SK-N-SH (cell line): ENCODE results near the gene PTPN22. TPM values are rescaled to one million over a fixed set of nuclear protein-coding genes. Genes with fewer than 3 reads are reported as not detected.

Experiments
- CTCF ChIA-PET: fragments of 300-600, 350-600 bp; formaldehyde crosslinking; extraction: SDS; loops from one replicate; lab custom pipeline; 2021; lab: Yijun Ruan, JAX
- POLR2A ChIA-PET: fragments of 350-600 bp; sonication (Branson Sonifier 250); formaldehyde crosslinking; extraction: SDS; loops from one replicate; lab custom pipeline; 2020; ENCODE audit warnings: antibody characterized with exemption, inconsistent platforms; lab: Yijun Ruan, JAX
- DNase-seq: peaks from one replicate; pipeline ENCODE4 v3.0.0; 2012
- H2AFZ ChIP-seq: fragments of 200-600 bp; sonication (generic); 2 replicates; pipeline ENCODE4 v1.8.1; 2016; ENCODE audit warnings: antibody characterized with exemption, mild to moderate bottlenecking, low read depth
- H3F3A ChIP-seq: fragments of 200-600 bp; sonication (generic); replicated peaks from 2 replicates; pipeline ENCODE3; 2016; ENCODE audit warnings: antibody characterized with exemption, mild to moderate bottlenecking; ENCODE audit not compliant: insufficient read depth
- H3K27ac ChIP-seq, 2 experiments: fragments of 200-500 bp in 1 of 2; fragments of 200-600 bp in 1 of 2; sonication (Bioruptor generic) in 1 of 2; sonication (generic), shearing (Covaris generic) in 1 of 2; 2 replicates each; pipeline versions ENCODE4 v1.5.1 to v1.6.1; 2014 to 2016; ENCODE audit warnings: low read depth in 2 of 2, inconsistent platforms in 1 of 2, low read length in 1 of 2, mild to moderate bottlenecking in 1 of 2, mixed read lengths in 1 of 2
- H3K27me3 ChIP-seq: fragments of 200-600 bp; sonication (generic), shearing (Covaris generic); 2 replicates; pipeline ENCODE4 v1.6.1; 2016; ENCODE audit warnings: mixed run types; ENCODE audit not compliant: insufficient read depth
- H3K36me3 ChIP-seq, 2 experiments: fragments of 200-500 bp in 1 of 2; fragments of 200-600 bp in 1 of 2; sonication (Bioruptor generic) in 1 of 2; sonication (generic) in 1 of 2; replicated peaks in 1 of 2; 2 replicates each; pipeline versions ENCODE3 to v1.5.1; 2014 to 2016; ENCODE audit warnings: low read length in 1 of 2, mild to moderate bottlenecking in 1 of 2; ENCODE audit not compliant: insufficient read depth in 2 of 2, control insufficient read depth in 1 of 2
- H3K4me1 ChIP-seq, 2 experiments: fragments of 200-500 bp in 1 of 2; fragments of 200-600 bp in 1 of 2; sonication (Bioruptor generic) in 1 of 2; sonication (generic), shearing (Covaris generic) in 1 of 2; 2 replicates each; pipeline versions ENCODE4 v1.5.1 to v1.6.1; 2014 to 2016; ENCODE audit warnings: low read depth in 1 of 2, low read length in 1 of 2, mixed run types in 1 of 2; ENCODE audit not compliant: insufficient read depth in 2 of 2, control insufficient read depth in 1 of 2
- H3K4me2 ChIP-seq: fragments of 200-600 bp; sonication (generic), shearing (Covaris generic); 2 replicates; pipeline ENCODE4 v1.6.1; 2017; ENCODE audit warnings: mixed run types
- H3K4me3 ChIP-seq, 2 experiments: fragments of 200-500 bp in 1 of 2; fragments of 200-600 bp in 1 of 2; sonication (Bioruptor generic) in 1 of 2; sonication (generic), shearing (Covaris generic) in 1 of 2; 2 replicates each; pipeline versions ENCODE4 v1.5.1 to v1.8.1; 2014 to 2016; ENCODE audit warnings: low read depth in 2 of 2, inconsistent platforms in 1 of 2, low read length in 1 of 2, mild to moderate bottlenecking in 1 of 2, mixed read lengths in 1 of 2, moderate library complexity in 1 of 2
- H3K79me2 ChIP-seq: fragments of 200-600 bp; sonication (generic); 2 replicates; pipeline ENCODE4 v1.8.1; 2017; ENCODE audit warnings: mild to moderate bottlenecking; ENCODE audit not compliant: insufficient read depth
- H3K9ac ChIP-seq: fragments of 200-600 bp; sonication (generic); 2 replicates; pipeline ENCODE4 v1.6.1; 2017; ENCODE audit warnings: mixed run types
- H3K9me2 ChIP-seq: fragments of 200-600 bp; sonication (generic); 2 replicates; pipeline ENCODE4 v1.6.1; 2017; ENCODE audit warnings: mixed run types
- H3K9me3 ChIP-seq: fragments of 200-600 bp; sonication (generic); 2 replicates; pipeline ENCODE4 v1.6.1; 2017; ENCODE audit warnings: mixed run types, mild to moderate bottlenecking, moderate library complexity
- H4K20me1 ChIP-seq: fragments of 200-600 bp; sonication (generic); 2 replicates; pipeline ENCODE4 v1.6.1; 2017; ENCODE audit warnings: mild to moderate bottlenecking, mixed run types; ENCODE audit not compliant: insufficient read depth
- CHD2 ChIP-seq: fragments of 150-350 bp; IDR thresholded peaks from 2 replicates; pipeline ENCODE4 v1.6.1; 2018; ENCODE audit warnings: low read length; ENCODE audit not compliant: partially characterized antibody
- CTCF ChIP-seq: fragments of 200-600 bp; sonication (generic); IDR thresholded peaks from 2 replicates; pipeline ENCODE4 v1.6.1; 2017; ENCODE audit warnings: antibody characterized with exemption, mild to moderate bottlenecking, moderate library complexity
- FOSL2 ChIP-seq: IDR thresholded peaks from 2 replicates; pipeline ENCODE4 v1.4.0; 2012; ENCODE audit warnings: low read depth, mild to moderate bottlenecking, moderate library complexity, borderline replicate concordance
- GABPA ChIP-seq: IDR thresholded peaks from 2 replicates; pipeline ENCODE4 v1.4.0; 2012; ENCODE audit warnings: low read depth, mild to moderate bottlenecking
- GATA2 ChIP-seq: sonication (generic); formaldehyde crosslinking; IDR thresholded peaks from 2 replicates; pipeline ENCODE4 v1.5.0; 2020; ENCODE audit warnings: mild to moderate bottlenecking, missing genetic modification reagents
- NFIC ChIP-seq: IDR thresholded peaks from 2 replicates; pipeline ENCODE4 v1.4.0; 2012; ENCODE audit warnings: borderline replicate concordance
- POLR2AphosphoS5 ChIP-seq: IDR thresholded peaks from 2 replicates; pipeline ENCODE4 v1.6.1; 2012; ENCODE audit warnings: low read depth, low read length
- RCOR1 ChIP-seq: fragments of 150-350 bp; IDR thresholded peaks from 2 replicates; pipeline ENCODE4 v1.6.1; 2017; ENCODE audit warnings: antibody characterized with exemption, low read length
- SIN3A ChIP-seq: IDR thresholded peaks from 2 replicates; pipeline ENCODE4 v1.6.1; 2012; ENCODE audit warnings: low read depth, mild to moderate bottlenecking, low read length, moderate library complexity, borderline replicate concordance
- SMC3 ChIP-seq: IDR thresholded peaks from 2 replicates; pipeline ENCODE4 v1.6.1; 2012; ENCODE audit warnings: low read depth, low read length, improper control_type of control experiment
- TCF12 ChIP-seq: IDR thresholded peaks from 2 replicates; pipeline ENCODE4 v1.4.0; 2012
- ZBTB33 ChIP-seq: IDR thresholded peaks from 2 replicates; pipeline ENCODE4 v1.4.0; 2012; ENCODE audit warnings: low read depth, borderline replicate concordance
- WGBS: methylation state at CpG from one replicate; pipeline ENCODE4 v1.1.6; 2017; ENCODE audit warnings: low lambda C conversion rate; 5-methylcytosine and 5-hydroxymethylcytosine counted together
- polyA plus RNA-seq, 3 experiments: library from polyadenylated mRNA; depleted of rRNA; stranded (reverse); fragments of >200 nt; gene quantifications; 2 replicates each; pipeline ENCODE4 v1.2.3, GENCODE V29; 2012
- TF ChIP-seq, protein P1 (sequence below): IDR thresholded peaks from 2 replicates; pipeline ENCODE4 v1.4.0; 2012; ENCODE audit warnings: low read depth
- TF ChIP-seq, protein P2 (sequence below): fragments of 150-350 bp; IDR thresholded peaks from 2 replicates; pipeline ENCODE4 v1.6.1; 2017; ENCODE audit warnings: antibody characterized with exemption, low read length, low read depth, borderline replicate concordance

PTPN22 gene
- polyA plus RNA-seq, 1 of the 3 experiments (the other 2 are of a cell fraction): 0.12 TPM

DNA sequence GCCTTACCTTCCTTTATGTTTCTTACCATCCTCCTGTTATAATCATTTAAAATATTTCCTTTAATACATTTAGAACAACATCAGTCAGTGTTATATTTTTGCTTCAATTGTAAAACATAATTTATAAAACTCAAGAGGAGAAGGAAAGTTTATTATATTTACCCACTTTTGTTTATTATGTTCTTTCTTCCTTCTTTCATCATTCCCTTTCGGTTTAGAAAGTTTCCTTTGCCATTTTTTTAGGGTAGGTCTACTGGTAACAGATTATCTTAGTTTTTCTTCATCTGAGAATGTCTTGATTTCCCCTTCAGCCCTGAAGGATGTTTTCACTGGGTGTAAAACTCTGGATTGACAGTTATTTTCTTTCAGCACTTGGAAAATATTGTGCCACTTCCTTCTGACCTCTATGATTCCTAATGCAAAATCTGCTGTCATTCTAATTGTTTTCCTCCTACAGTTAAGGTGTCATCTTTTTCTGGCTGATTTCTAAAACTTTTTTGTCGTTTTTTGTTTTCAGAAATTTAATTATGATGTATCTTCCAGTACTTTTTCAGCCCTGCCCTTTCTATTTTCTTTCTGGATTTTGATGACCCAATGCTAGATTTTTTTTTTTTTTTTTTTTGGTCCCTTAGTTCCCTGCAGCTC lies 25.0 kb downstream of the PTPN22 start:
- Histone ChIP-seq H3K9me3 (peaks cover 11% of the 10 kb centered on the region), H3K79me2 (no peaks in the 10 kb centered on the region), H3K27me3 (no peaks in the 10 kb centered on the region), H3K27ac (no peak overlapping the region), H3K9me2 (no peaks in the 10 kb centered on the region), H2AFZ (no peak overlapping the region), H3F3A (peaks cover 4% of the 10 kb centered on the region), H3K4me3 (no peak overlapping the region)
- DNase-seq: no peak
- CTCF ChIA-PET: no interaction called here
- 36% methylated on average over 2 of the region's 2 CpGs for WGBS
- POLR2A ChIA-PET: no interaction called here
- TF ChIP-seq FOSL2: no peak
- TF ChIP-seq GATA2: no peak
- TF ChIP-seq, all 33 proteins: peak for 0
- Histone ChIP-seq H3K36me3 (no peaks in the 10 kb centered on the region), H3K4me1 (peaks cover 0 to 4% of the 10 kb centered on the region in 2 experiments; a peak in 1 of 4 replicates), H3K4me2 (no peak overlapping the region), H4K20me1 (no peaks in the 10 kb centered on the region), H3K9ac (no peak overlapping the region)

GRCh38 chr1:113836534-113836933 lies 35.0 kb downstream of the PTPN22 start:
- DNase-seq: no peak
- H3K9ac ChIP-seq: no peak overlapping the region
- no peaks in the 10 kb centered on the region for H3K36me3 ChIP-seq
- no peak overlapping the region; the same call in 1 of the 2 replicates for H2AFZ ChIP-seq
- 0 out of 4 replicates have a peak, but pooled peaks cover 0 to under 1% of the 10 kb centered on the region in 2 experiments for H3K4me1 ChIP-seq
- H3K79me2 ChIP-seq: no peaks in the 10 kb centered on the region
- WGBS: 71% methylated on average over 1 of the region's 1 CpG
- H3K9me3 ChIP-seq: no peaks in the 10 kb centered on the region
- H3K27me3 ChIP-seq: no peaks in the 10 kb centered on the region
- ChIA-PET CTCF (interaction anchor here (0.6 to 2.4 kb wide), 18 partner anchors 14 to 446 kb away, joined by 3 to 14 read pairs (median 5); partner anchors contain the start of genes AP4B1 and OLFML3), POLR2A (no interaction called here)
- no peak overlapping the region for H3K4me3 ChIP-seq
- H3F3A ChIP-seq: no peaks in the 10 kb centered on the region
- no peak overlapping the region for H3K4me2 ChIP-seq
- no peaks in the 10 kb centered on the region for H4K20me1 ChIP-seq
- H3K9me2 ChIP-seq: no peaks in the 10 kb centered on the region
- no peak for TF ChIP-seq ZBTB33
- no peak for TF ChIP-seq CHD2
- TF ChIP-seq, protein P1, sequence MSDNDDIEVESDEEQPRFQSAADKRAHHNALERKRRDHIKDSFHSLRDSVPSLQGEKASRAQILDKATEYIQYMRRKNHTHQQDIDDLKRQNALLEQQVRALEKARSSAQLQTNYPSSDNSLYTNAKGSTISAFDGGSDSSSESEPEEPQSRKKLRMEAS: no peak
- no peak for TF ChIP-seq TCF12
- no peak overlapping the region for H3K27ac ChIP-seq

DNA sequence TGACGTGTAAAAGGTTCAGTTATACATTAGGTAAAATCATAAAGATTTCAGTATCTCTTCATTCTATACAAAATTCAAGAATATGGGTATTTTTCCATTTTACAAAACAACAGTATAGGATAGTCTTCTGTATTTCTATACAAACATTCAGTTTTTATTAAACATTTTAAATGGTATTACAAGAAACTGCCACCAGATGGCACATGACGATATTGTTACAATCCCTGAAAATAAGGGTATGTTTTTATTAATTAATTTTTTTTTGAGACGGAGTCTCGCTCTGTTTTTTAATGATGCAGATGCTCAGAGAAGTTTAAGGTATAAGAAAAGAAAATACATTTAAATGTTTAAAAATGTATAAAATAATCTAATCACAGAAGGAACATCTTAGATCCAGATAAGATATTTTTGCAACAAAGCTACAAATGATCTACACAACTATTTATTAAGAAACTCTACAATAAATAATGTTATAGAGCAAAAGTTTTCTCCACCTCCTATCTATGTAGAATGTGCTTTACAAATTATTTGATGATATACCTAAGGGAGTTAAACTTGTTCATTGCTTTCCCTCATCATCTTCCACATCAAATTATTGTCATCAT lies 35.7 kb downstream of the PTPN22 start:
- H3K27me3 ChIP-seq: no peaks in the 10 kb centered on the region
- H4K20me1 ChIP-seq: no peaks in the 10 kb centered on the region
- peaks cover 0 to 6% of the 10 kb centered on the region in 2 experiments; a peak in 1 of 4 replicates for H3K4me1 ChIP-seq
- H3K79me2 ChIP-seq: no peaks in the 10 kb centered on the region
- peak overlapping the region; percentile 62; the same call in 1 of the 2 replicates for H2AFZ ChIP-seq
- H3K9ac ChIP-seq: no peak overlapping the region
- WGBS: 5% methylated on average over 4 of the region's 4 CpGs
- no peak overlapping the region for H3K27ac ChIP-seq
- POLR2A ChIA-PET: no interaction called here
- peaks cover 3% of the 10 kb centered on the region for H3F3A ChIP-seq
- CTCF ChIA-PET: interaction anchor here (0.6 to 2.4 kb wide), 30 partner anchors 12 to 447 kb away, joined by 3 to 14 read pairs (median 4); partner anchors contain the start of genes AP4B1, HIPK1, OLFML3 and RSBN1
- H3K9me3 ChIP-seq: no peaks in the 10 kb centered on the region
- H3K4me2 ChIP-seq: no peak overlapping the region
- H3K36me3 ChIP-seq: no peaks in the 10 kb centered on the region
- no peak overlapping the region; a peak in 1 of 4 replicates for H3K4me3 ChIP-seq
- H3K9me2 ChIP-seq: no peaks in the 10 kb centered on the region
- DNase-seq: peak; percentile 51
- TF ChIP-seq TCF12: no peak
- no peak for TF ChIP-seq NFIC
- no peak for TF ChIP-seq FOSL2
- TF ChIP-seq POLR2AphosphoS5: no peak
- no peak for TF ChIP-seq GABPA
- TF ChIP-seq CTCF: peak; percentile 71
- TF ChIP-seq, protein P2, sequence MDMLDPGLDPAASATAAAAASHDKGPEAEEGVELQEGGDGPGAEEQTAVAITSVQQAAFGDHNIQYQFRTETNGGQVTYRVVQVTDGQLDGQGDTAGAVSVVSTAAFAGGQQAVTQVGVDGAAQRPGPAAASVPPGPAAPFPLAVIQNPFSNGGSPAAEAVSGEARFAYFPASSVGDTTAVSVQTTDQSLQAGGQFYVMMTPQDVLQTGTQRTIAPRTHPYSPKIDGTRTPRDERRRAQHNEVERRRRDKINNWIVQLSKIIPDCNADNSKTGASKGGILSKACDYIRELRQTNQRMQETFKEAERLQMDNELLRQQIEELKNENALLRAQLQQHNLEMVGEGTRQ: no peak
- TF ChIP-seq RCOR1: no peak
- TF ChIP-seq, protein P1: no peak
- peak; percentile 53 for TF ChIP-seq SMC3
- TF ChIP-seq SIN3A: no peak
